Left lung (tissue), 14 donors: ENCODE measurements around the gene RPL23. TPM values are rescaled to one million over a fixed set of nuclear protein-coding genes. Genes with fewer than 3 reads are reported as not detected.
A peak's percentile ranks its signal among the peaks of the same experiment; 100 is the strongest.

Source experiments
- ATAC-seq: fragments of 200-7000 bp; cut with Tn5 transposase; one replicate; pipeline ENCODE4 v1.9.1; 2020; ENCODE audit warnings: moderate library complexity
- DNase-seq, 4 donors: peaks; one replicate each; pipeline ENCODE4 v3.0.0-alpha.2; 2013 to 2020
- H3K27ac ChIP-seq, 2 donors: fragments of 200-600 bp; sonication (generic) in 1 of 2; one replicate each; pipeline versions ENCODE4 v1.5.0 to v1.8.0; 2020 to 2021
- H3K27me3 ChIP-seq, 2 donors: fragments of 200-600 bp; sonication (generic) in 1 of 2; one replicate each; pipeline versions ENCODE4 v1.5.0 to v1.8.0; 2020 to 2021
- H3K36me3 ChIP-seq, 2 donors: fragments of 200-600 bp; sonication (generic) in 1 of 2; one replicate each; pipeline versions ENCODE4 v1.5.0 to v1.8.0; 2020 to 2021
- H3K4me1 ChIP-seq, 2 donors: fragments of 200-600 bp; one replicate each; pipeline ENCODE4 v1.8.0; 2021
- H3K4me3 ChIP-seq, 2 donors: fragments of 200-600 bp; sonication (generic) in 1 of 2; one replicate each; pipeline versions ENCODE4 v1.5.0 to v1.8.0; 2020 to 2021; ENCODE audit warnings: mild to moderate bottlenecking in 1 of 2
- H3K9me3 ChIP-seq, 2 donors: fragments of 200-600 bp; sonication (generic) in 1 of 2; one replicate each; pipeline versions ENCODE4 v1.5.0 to v1.8.0; 2020 to 2021
- CTCF ChIP-seq, 2 donors: fragments of 200-600 bp; sonication (generic) in 1 of 2; IDR thresholded peaks; one replicate each; pipeline versions ENCODE4 v1.5.0 to v1.8.0; 2021; ENCODE audit warnings: antibody characterized with exemption in 2 of 2
- intact Hi-C, 2 donors: fragments of 100-400 bp; cut with DNase I; formaldehyde crosslinking; loops; one replicate each; pipeline versions ENCODE4 v1.11.2 to v1.14.2; 2022
- long read RNA-seq, 12 donors: library from polyadenylated mRNA in 2 of 12; unstranded in 2 of 12; transcript quantifications; one replicate each; pipeline ENCODE4 v2.0.0 and lab custom pipeline, GENCODE V29; 2019 to 2026
- polyA plus RNA-seq, 6 donors: library from polyadenylated mRNA; unstranded; fragments of 120-200 nt; gene quantifications; one replicate each; pipeline ENCODE4 v1.2.1, GENCODE V29; 2013; ENCODE audit not compliant: insufficient read length in 6 of 6
- total RNA-seq, 2 donors: library from RNA; stranded (reverse); fragmentation: NEBNext Ultra II Directional; extraction: Animal tissue kit (Norgen Biotek cat#: 25700); gene quantifications; one replicate each; pipeline ENCODE4 v1.2.1, GENCODE V29; 2021
- donor health status: DM: no; HTN: yes; CAD: no.
- donor health status: DM: no; HTN: no; CAD: no.

The RPL23 gene
- total RNA-seq: 1,000 to 10,000 TPM; 1,144 to 1,160 TPM
- polyA plus RNA-seq: 1,000 to 10,000 TPM; 2,610 to 3,076 (median 2,714) TPM
- long read RNA-seq, donor 1, transcript RPL23-210 (2 exons, 429 nt): minor isoform, 156 of 6,623 reads
- long read RNA-seq, donor 1, transcript RPL23-206 (5 exons, 2,821 nt): major isoform, 4,752 of 6,623 reads
- long read RNA-seq, donor 1, transcript RPL23-207 (4 exons, 615 nt): minor isoform, 94 of 6,623 reads
- long read RNA-seq, donor 1, transcript RPL23-211 (3 exons, 2,779 nt): minor isoform, 140 of 6,623 reads
- long read RNA-seq, donor 1, partial matches to known transcripts: 1,398 of 6,623 reads
- long read RNA-seq, donor 1, other reads (novel, unspliced or antisense): 63 of 6,623 reads
- long read RNA-seq, donor 2, transcript RPL23-211 (3 exons, 2,779 nt): minor isoform, 246 of 7,024 reads
- long read RNA-seq, donor 2, transcript RPL23-210 (2 exons, 429 nt): minor isoform, 272 of 7,024 reads
- long read RNA-seq, donor 2, transcript RPL23-206 (5 exons, 2,821 nt): major isoform, 4,628 of 7,024 reads
- long read RNA-seq, donor 2, transcript RPL23-207 (4 exons, 615 nt): minor isoform, 167 of 7,024 reads
- long read RNA-seq, donor 2, partial matches to known transcripts: 1,672 of 7,024 reads
- long read RNA-seq, donor 2, other reads (novel, unspliced or antisense): 16 of 7,024 reads
- long read RNA-seq, donor 3, transcript RPL23-210 (2 exons, 429 nt): minor isoform, 89 of 4,612 reads
- long read RNA-seq, donor 3, transcript RPL23-211 (3 exons, 2,779 nt): minor isoform, 75 of 4,612 reads
- long read RNA-seq, donor 3, transcript RPL23-207 (4 exons, 615 nt): minor isoform, 91 of 4,612 reads
- long read RNA-seq, donor 3, transcript RPL23-206 (5 exons, 2,821 nt): major isoform, 3,261 of 4,612 reads
- long read RNA-seq, donor 3, partial matches to known transcripts: 1,042 of 4,612 reads
- long read RNA-seq, donor 3, other reads (novel, unspliced or antisense): 39 of 4,612 reads
- long read RNA-seq, donor 4, transcript RPL23-206 (5 exons, 2,821 nt): major isoform, 716 of 798 reads
- long read RNA-seq, donor 4, partial matches to known transcripts: 75 of 798 reads
- long read RNA-seq, donor 4, other reads (novel, unspliced or antisense): 4 of 798 reads
- long read RNA-seq, donor 5, transcript RPL23-206 (5 exons, 2,821 nt): major isoform, 3,245 of 4,806 reads
- long read RNA-seq, donor 5, transcript RPL23-210 (2 exons, 429 nt): minor isoform, 137 of 4,806 reads
- long read RNA-seq, donor 5, transcript RPL23-211 (3 exons, 2,779 nt): minor isoform, 124 of 4,806 reads
- long read RNA-seq, donor 5, transcript RPL23-207 (4 exons, 615 nt): minor isoform, 108 of 4,806 reads
- long read RNA-seq, donor 5, partial matches to known transcripts: 1,128 of 4,806 reads
- long read RNA-seq, donor 5, other reads (novel, unspliced or antisense): 42 of 4,806 reads
- long read RNA-seq, donor 6, transcript RPL23-211 (3 exons, 2,779 nt): minor isoform, 259 of 10,287 reads
- long read RNA-seq, donor 6, transcript RPL23-206 (5 exons, 2,821 nt): major isoform, 6,519 of 10,287 reads
- long read RNA-seq, donor 6, transcript RPL23-210 (2 exons, 429 nt): minor isoform, 239 of 10,287 reads
- long read RNA-seq, donor 6, transcript RPL23-207 (4 exons, 615 nt): minor isoform, 297 of 10,287 reads
- long read RNA-seq, donor 6, partial matches to known transcripts: 2,822 of 10,287 reads
- long read RNA-seq, donor 6, other reads (novel, unspliced or antisense): 113 of 10,287 reads
- long read RNA-seq, donor 7, transcript RPL23-210 (2 exons, 429 nt): minor isoform, 131 of 3,648 reads
- long read RNA-seq, donor 7, transcript RPL23-207 (4 exons, 615 nt): minor isoform, 102 of 3,648 reads
- long read RNA-seq, donor 7, transcript RPL23-211 (3 exons, 2,779 nt): minor isoform, 94 of 3,648 reads
- long read RNA-seq, donor 7, transcript RPL23-206 (5 exons, 2,821 nt): major isoform, 2,717 of 3,648 reads
- long read RNA-seq, donor 7, partial matches to known transcripts: 555 of 3,648 reads
- long read RNA-seq, donor 7, other reads (novel, unspliced or antisense): 25 of 3,648 reads
- long read RNA-seq, donor 8, transcript RPL23-211 (3 exons, 2,779 nt): minor isoform, 38 of 2,018 reads
- long read RNA-seq, donor 8, transcript RPL23-210 (2 exons, 429 nt): minor isoform, 45 of 2,018 reads
- long read RNA-seq, donor 8, transcript RPL23-207 (4 exons, 615 nt): minor isoform, 25 of 2,018 reads
- long read RNA-seq, donor 8, transcript RPL23-206 (5 exons, 2,821 nt): major isoform, 1,572 of 2,018 reads
- long read RNA-seq, donor 8, partial matches to known transcripts: 312 of 2,018 reads
- long read RNA-seq, donor 8, other reads (novel, unspliced or antisense): 16 of 2,018 reads
- long read RNA-seq, donor 9, transcript RPL23-206 (5 exons, 2,821 nt): major isoform, 20 of 40 reads
- long read RNA-seq, donor 9, transcript RPL23-210 (2 exons, 429 nt): minor isoform, 7 of 40 reads
- long read RNA-seq, donor 9, partial matches to known transcripts: 10 of 40 reads
- long read RNA-seq, donor 9, other reads (novel, unspliced or antisense): 0 of 40 reads
- long read RNA-seq, donor 10, transcript RPL23-206 (5 exons, 2,821 nt): major isoform, 91 of 98 reads
- long read RNA-seq, donor 10, partial matches to known transcripts: 6 of 98 reads
- long read RNA-seq, donor 10, other reads (novel, unspliced or antisense): 1 of 98 reads
- long read RNA-seq, donor 11: 0 reads
- long read RNA-seq, donor 12, transcript RPL23-207 (4 exons, 615 nt): minor isoform, 64 of 3,948 reads
- long read RNA-seq, donor 12, transcript RPL23-211 (3 exons, 2,779 nt): minor isoform, 72 of 3,948 reads
- long read RNA-seq, donor 12, transcript RPL23-206 (5 exons, 2,821 nt): major isoform, 3,063 of 3,948 reads
- long read RNA-seq, donor 12, transcript RPL23-210 (2 exons, 429 nt): minor isoform, 65 of 3,948 reads
- long read RNA-seq, donor 12, partial matches to known transcripts: 643 of 3,948 reads
- long read RNA-seq, donor 12, other reads (novel, unspliced or antisense): 25 of 3,948 reads

- intact Hi-C loops: no loop called here
- H3K36me3 ChIP-seq: peaks cover 0 to 43% of the 10 kb centered on the region in 2 donors
- no peak for TF ChIP-seq CTCF (IDR thresholded peaks at IDR 0.05)
- peaks cover 19 to 43% of the 10 kb centered on the region in 2 donors for H3K4me1 ChIP-seq
- H3K4me3 ChIP-seq: peak within 1 kb of the TSS; percentile 72 to 76
- H3K27ac ChIP-seq: peak within 1 kb of the TSS; percentile 86 to 98
- H3K9me3 ChIP-seq: no peaks in the 10 kb centered on the region
- H3K27me3 ChIP-seq: no peaks in the 10 kb centered on the region
- DNase-seq (peak; percentile 93 to 99 (median 96)), ATAC-seq (peak; percentile 94)
These were observed at the start of gene RPL23 for GRCh38 chr17:38853292-38854219. Gene RPL23 (minus strand): TSS chr17:38853721. CDS start chr17:38853710, 11 bp downstream.

GRCh38 chr17:38900978-38901656 is 47.6 kb upstream of the RPL23 start:
- peak in 1 of 4 donors; percentile 86 for DNase-seq
- no peaks in the 10 kb centered on the region for H3K9me3 ChIP-seq
- peaks cover 0 to 67% of the 10 kb centered on the region in 2 donors for H3K36me3 ChIP-seq
- TF ChIP-seq CTCF (IDR thresholded peaks at IDR 0.05): no peak
- H3K4me1 ChIP-seq: peaks cover 30 to 98% of the 10 kb centered on the region in 2 donors
- ATAC-seq: peak; percentile 82
- intact Hi-C loops: no loop called here
- no peaks in the 10 kb centered on the region for H3K27me3 ChIP-seq
- no peak overlapping the region for H3K4me3 ChIP-seq
- H3K27ac ChIP-seq: peak overlapping the region; percentile 59 to 86
